Hippocampal formation (tissue), 2 donors: Measurements from ENCODE around the gene C5orf63.
"Not testable (repeated sequence)": the region's sequence is repeated elsewhere in the genome, so short reads cannot be mapped to it uniquely, and the experiment has no call there.

Experiments used
- DNase-seq, 2 donors: peaks; one replicate each; lab custom pipeline; 2025; lab: John Stamatoyannopoulos, UW

Gene C5orf63

GRCh38 chr5:127072861-127073846 is at the start of gene C5orf63:
Gene C5orf63 (minus strand): TSS chr5:127073502. CDS start chr5:127058995, 14,507 bp downstream.
- peak in 1 of 2 donors; percentile 11 for DNase-seq

DNA sequence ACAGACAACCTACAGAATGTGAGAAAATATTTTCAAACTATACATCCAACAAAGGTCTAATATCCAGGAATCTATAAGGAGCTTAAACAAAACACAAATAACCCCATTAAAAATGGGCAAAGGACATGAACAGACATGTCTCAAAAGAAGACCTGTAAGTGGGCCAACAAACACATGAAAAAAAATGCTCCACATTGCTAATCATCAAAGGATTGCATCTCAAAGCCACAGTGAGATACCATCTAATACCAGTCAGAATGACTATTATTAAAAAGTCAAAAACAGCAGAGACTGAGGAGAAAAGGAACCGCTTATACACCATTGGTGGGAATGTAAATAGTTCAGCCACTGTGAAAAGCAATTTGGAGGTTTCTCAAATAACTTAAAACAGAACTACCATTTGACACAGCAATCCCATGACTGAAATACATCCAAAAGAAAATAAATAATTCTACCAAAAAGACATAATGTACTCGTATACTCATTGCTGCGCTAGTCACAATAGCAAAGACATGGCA is 39.1 kb upstream of the C5orf63 start:
- no peak for DNase-seq

GRCh38 chr5:127111112-127111511 is 37.8 kb upstream of the C5orf63 start:
- no peak for DNase-seq

- not testable (repeated sequence) for DNase-seq
These were observed 35.4 kb upstream of the C5orf63 start for GRCh38 chr5:127108624-127109260.

DNA sequence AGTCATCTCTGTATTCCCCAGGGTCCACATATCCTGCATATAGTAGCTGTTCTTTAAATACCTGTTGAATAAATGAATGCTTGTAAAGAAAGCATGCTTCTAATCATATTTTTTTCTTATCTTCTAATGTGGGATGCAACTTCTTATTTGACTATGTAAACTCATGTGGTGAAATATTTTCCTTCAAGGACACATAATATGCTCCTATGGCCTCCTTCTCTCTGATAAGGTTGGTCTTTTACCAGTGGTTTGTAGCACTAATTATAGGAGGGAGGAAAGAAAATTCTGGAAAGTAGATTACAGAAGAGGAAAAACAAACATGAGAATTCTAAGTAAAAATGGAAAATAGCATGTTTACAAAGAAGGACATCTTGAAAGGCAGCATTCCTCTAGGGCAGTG is 28.6 kb upstream of the C5orf63 start:
- no peak for DNase-seq

GRCh38 chr5:127101533-127101932 is 28.2 kb upstream of the C5orf63 start:
- no peak for DNase-seq

GRCh38 chr5:127098241-127098640 is 24.9 kb upstream of the C5orf63 start:
- no peak for DNase-seq

DNA sequence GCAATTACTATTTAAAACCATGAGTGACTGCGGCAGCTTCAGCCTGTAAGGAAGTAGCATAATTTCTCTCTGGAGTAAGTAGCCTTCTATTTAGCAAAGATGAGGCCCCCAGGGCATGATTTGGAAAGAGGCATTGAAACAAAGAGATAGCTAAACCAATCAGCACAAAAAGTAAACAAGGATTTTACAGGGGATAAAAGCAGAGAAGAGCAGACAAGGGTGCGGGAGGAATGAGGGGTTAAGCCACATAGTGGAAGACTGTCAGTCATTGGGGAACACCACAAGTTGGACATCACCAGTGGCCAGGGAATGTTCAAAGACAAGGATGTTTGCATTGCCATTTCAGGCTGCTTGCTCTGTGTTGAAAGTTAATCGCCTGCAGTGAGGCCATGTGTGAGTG is 24.0 kb upstream of the C5orf63 start:
- no peak for DNase-seq

DNA sequence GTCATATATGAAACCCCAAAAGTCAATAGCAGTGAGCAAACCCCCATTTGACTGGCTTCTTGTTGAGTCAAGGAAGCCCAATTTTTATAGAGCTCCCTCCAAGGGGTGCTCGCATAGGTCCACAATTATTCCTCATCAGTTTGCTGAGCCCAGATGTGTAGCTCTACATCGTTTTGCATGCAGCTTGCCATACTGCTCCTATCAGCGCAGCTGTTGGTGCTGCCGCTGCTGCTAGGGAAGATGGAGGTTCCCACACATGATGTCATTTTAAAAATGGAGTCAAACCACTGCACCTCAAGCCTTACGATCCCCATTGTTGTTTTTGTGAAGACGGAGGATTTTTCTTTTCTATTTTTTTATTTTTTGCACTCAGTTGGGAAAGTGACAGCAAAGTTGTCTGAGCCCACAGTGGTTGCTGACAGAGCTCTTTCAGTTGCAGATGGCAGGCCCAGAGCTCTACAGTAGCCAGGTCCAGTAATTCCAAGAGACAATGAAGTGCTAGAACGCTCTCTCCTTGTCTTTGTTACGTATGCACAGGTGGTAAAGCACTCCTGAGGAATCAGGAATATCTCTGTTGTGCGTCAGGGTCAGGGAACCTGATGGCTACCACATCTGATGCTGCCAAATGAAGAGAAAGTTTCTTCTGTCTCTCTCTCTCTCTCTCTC is 23.2 kb upstream of the C5orf63 start:
- no peak for DNase-seq

- peak in 1 of 2 donors; percentile 46 for DNase-seq
These were observed 21.0 kb upstream of the C5orf63 start for GRCh38 chr5:127094161-127094814.

DNA sequence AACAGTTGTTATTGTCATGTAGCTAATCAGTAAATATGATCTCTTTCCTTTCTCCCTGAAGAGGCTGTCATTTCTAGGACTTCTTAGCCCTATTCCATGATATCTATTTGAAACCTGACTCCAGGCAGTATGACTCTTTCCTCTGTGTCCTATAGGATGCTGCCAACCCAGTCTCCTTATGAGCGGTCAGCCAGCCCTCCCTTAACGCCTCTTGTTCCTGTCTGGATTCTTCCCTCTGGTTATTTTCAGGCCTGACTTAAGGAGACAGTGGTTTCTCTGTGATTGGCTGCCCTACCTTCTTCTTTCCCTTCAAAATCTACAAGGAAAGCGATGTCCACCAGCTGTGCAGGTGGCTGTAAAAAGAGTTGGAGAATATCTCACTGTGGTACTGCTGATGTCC is 19.4 kb upstream of the C5orf63 start:
- DNase-seq = no peak

GRCh38 chr5:127089191-127089590 is 15.9 kb upstream of the C5orf63 start:
- DNase-seq = no peak

DNA sequence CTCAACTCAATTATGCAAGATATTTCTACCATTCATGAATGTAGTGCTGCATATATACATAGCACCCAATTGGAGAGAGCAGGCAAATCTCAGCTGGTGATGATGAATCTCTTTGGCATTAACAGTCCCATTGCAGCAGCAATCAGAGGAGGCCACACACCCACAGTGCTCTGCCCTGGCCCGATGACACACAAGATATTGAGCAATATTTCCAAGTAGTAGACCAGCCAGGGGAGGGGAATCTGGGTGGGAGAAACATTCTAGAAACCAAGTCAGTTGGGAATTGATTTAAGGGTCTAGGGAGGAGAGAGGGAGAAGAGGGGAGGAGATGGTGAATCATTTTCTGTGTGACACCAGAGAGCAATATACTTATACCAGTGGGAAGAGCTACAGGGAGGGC is 14.9 kb upstream of the C5orf63 start:
- DNase-seq = no peak

DNA sequence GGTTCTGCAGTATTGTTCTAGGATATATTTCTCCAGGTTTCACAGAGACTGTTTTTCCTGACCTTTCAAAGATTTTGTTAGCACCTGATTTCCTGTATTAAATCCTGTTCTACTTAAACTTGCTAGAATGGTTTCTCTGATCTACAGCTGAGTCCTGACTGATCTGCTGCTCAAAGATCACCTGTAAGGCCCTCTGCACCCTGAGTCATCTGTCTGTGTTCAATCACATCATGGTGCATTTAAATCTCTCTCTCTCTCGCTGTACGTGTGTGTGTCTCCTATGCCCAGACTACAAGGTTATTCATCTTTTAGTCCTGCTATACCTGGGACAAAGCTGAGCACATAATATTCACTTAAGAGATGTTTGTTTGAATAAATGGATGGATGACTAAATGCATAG is 13.3 kb upstream of the C5orf63 start:
- DNase-seq = no peak

GRCh38 chr5:127085796-127086195 is 12.5 kb upstream of the C5orf63 start:
- DNase-seq = no peak

- no peak for DNase-seq
These were observed 12.1 kb upstream of the C5orf63 start for GRCh38 chr5:127085371-127085770.

- DNase-seq = no peak
These were observed 11.4 kb upstream of the C5orf63 start for GRCh38 chr5:127084656-127085055.

- DNase-seq = no peak
These were observed 10.4 kb upstream of the C5orf63 start for GRCh38 chr5:127083711-127084110.

DNA sequence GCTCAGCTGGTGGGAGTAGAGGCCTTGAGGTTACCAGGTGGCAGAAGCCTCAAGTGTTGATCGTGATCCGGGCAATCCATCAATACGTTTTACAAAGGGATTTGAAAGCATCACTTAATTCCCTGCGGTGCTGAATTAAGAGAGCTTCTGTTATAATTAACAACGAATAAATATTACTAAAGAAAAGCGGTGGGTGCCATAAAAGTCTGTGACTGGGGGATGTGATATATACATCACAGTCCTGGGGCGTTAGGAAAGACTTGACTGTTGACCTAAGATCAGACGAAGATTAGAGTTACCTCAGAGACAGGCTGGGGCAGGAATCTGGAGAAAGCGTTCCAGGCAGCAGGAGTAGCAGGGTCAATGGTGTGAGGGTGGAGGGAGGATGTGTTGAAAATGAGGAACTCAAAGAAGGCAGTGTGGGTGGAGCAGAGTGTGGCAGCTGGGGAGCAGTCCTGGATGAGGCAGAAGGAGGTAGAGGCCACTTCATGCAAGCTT is 6.7 kb upstream of the C5orf63 start:
- DNase-seq = no peak

DNA sequence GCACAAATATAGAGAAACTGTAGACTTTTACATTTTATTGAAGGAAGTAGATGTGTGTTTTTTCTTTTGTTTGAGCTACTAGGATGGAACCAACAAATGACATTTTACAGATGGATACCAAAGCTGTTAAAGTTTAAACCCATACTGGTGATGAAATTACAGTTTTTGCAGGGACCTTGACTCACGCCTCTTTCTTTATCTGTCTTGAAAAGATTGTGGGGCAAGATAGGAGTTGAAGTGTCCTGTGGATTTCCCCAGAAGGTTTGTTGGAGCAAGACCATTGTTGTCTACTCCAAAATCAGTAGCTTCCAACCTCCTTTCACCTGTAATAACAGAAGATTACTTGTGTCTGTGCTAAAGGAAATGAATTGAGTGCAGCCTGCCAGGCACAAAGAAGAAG is 4.1 kb upstream of the C5orf63 start:
- no peak for DNase-seq

- DNase-seq = no peak
These were observed 3.2 kb upstream of the C5orf63 start for GRCh38 chr5:127076315-127077129.
